Measurements from ENCODE around the gene CNIH3.

DNA sequence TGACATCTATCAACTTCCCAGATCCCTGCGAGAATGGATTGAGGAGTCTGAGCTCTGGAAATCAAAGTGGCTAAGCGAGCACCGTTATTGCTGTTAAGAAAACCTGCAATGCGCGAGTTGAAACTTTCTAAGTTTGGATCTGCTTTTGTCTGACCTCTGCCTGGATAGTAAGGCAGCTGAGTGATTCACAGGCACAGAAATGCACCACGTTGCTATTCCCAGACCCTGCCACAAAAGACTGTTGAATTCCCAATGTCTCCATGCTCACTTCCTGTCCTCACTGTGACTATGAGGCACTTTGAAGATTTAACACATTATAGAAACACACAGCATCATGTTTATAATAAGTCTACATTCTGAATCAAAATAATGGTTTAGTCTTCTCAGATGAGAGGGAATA lies 27.1 kb upstream of the CNIH3 start:
- TF ChIP-seq POLR2A (IDR thresholded peaks at IDR 0.05) (no peak), POLR2AphosphoS5 (IDR thresholded peaks at IDR 0.05) (no peak)
- TF ChIP-seq, protein P1, sequence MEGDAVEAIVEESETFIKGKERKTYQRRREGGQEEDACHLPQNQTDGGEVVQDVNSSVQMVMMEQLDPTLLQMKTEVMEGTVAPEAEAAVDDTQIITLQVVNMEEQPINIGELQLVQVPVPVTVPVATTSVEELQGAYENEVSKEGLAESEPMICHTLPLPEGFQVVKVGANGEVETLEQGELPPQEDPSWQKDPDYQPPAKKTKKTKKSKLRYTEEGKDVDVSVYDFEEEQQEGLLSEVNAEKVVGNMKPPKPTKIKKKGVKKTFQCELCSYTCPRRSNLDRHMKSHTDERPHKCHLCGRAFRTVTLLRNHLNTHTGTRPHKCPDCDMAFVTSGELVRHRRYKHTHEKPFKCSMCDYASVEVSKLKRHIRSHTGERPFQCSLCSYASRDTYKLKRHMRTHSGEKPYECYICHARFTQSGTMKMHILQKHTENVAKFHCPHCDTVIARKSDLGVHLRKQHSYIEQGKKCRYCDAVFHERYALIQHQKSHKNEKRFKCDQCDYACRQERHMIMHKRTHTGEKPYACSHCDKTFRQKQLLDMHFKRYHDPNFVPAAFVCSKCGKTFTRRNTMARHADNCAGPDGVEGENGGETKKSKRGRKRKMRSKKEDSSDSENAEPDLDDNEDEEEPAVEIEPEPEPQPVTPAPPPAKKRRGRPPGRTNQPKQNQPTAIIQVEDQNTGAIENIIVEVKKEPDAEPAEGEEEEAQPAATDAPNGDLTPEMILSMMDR (IDR thresholded peaks at IDR 0.05) = no peak

Data from upper lobe of left lung (tissue), 4 donors.